Endothelial cell of umbilical vein (primary cell): ENCODE measurements around the gene MME. TPM values are rescaled to one million over a fixed set of nuclear protein-coding genes. Genes with fewer than 3 reads are reported as not detected.

ENCODE experiments used
- BruUV-seq: library from RNA; stranded (reverse); fragments of 400-500 nt; replicated peaks from 2 replicates; lab custom pipeline; 2021; lab: Mats Ljungman, UMichigan
- CTCF ChIA-PET: fragments of 300-600, 350-600 bp; sonication (Branson Sonifier 250); formaldehyde crosslinking; loops from one replicate; lab custom pipeline; 2021; ENCODE audit warnings: antibody characterized with exemption, inconsistent platforms; lab: Charles Lee
- POLR2A ChIA-PET: fragments of 300-600, 350-600 bp; sonication (Branson Sonifier 250); formaldehyde crosslinking; loops from one replicate; lab custom pipeline; 2021; ENCODE audit warnings: antibody characterized with exemption, inconsistent platforms; lab: Charles Lee
- DNase-seq: peaks from one replicate; pipeline ENCODE4 v3.0.0-alpha.2; 2011; ENCODE audit warnings: low read depth, low spot score
- FAIRE-seq: peaks from 2 replicates; lab custom pipeline; 2011; peaks lifted over from hg19 to GRCh38; lab: Jason Lieb, UNC
- H2AFZ ChIP-seq: 2 replicates; pipeline ENCODE4 v1.6.0; 2012; ENCODE audit warnings: low read depth, low read length, control low read depth, inconsistent platforms
- H3K27ac ChIP-seq: 2 replicates; pipeline ENCODE4 v1.5.1; 2011; ENCODE audit warnings: low read depth, mild to moderate bottlenecking, control low read depth, low read length, moderate library complexity; ENCODE audit not compliant: insufficient read depth
- H3K27me3 ChIP-seq, 2 experiments: 2 replicates each; pipeline versions ENCODE4 v1.6.0 to v1.6.1; 2011; ENCODE audit warnings: low read length in 2 of 2, mixed read lengths in 1 of 2; ENCODE audit not compliant: control insufficient read depth in 2 of 2, insufficient read depth in 2 of 2
- H3K36me3 ChIP-seq, 2 experiments: 2 replicates in 1 of 2; 3 replicates in 1 of 2; pipeline ENCODE4 v1.5.1; 2011; ENCODE audit warnings: low read length in 2 of 2, mild to moderate bottlenecking in 1 of 2, moderate library complexity in 1 of 2; ENCODE audit not compliant: control insufficient read depth in 2 of 2, insufficient read depth in 2 of 2; ENCODE audit errors: extremely low read depth in 1 of 2
- H3K4me1 ChIP-seq: 3 replicates; pipeline ENCODE4 v1.5.1; 2011; ENCODE audit warnings: mild to moderate bottlenecking, low read length; ENCODE audit not compliant: control insufficient read depth, insufficient read depth; ENCODE audit errors: extremely low read depth
- H3K4me2 ChIP-seq: 2 replicates; pipeline ENCODE4 v1.6.1; 2011; ENCODE audit warnings: low read length, control low read depth, mixed read lengths; ENCODE audit not compliant: insufficient read depth
- H3K4me3 ChIP-seq, 3 experiments: fragments of 200-600 bp in 1 of 3; sonication (generic), shearing (Covaris generic) in 1 of 3; replicated peaks in 1 of 3; 2 replicates each; pipeline ENCODE4 v1.5.1; 2011 to 2016; ENCODE audit warnings: control low read depth in 3 of 3, low read length in 3 of 3, mild to moderate bottlenecking in 2 of 3, inconsistent platforms in 1 of 3, low read depth in 1 of 3, moderate library complexity in 1 of 3; ENCODE audit not compliant: insufficient read depth in 1 of 3
- H3K79me2 ChIP-seq: 2 replicates; pipeline ENCODE4 v1.6.0; 2012; ENCODE audit warnings: low read length, inconsistent platforms; ENCODE audit not compliant: control insufficient read depth, insufficient read depth
- H3K9ac ChIP-seq: replicated peaks from 2 replicates; pipeline ENCODE3; 2011; ENCODE audit warnings: low read length, control low read depth; ENCODE audit not compliant: insufficient read depth; ENCODE audit errors: extremely low read depth
- H3K9me1 ChIP-seq: replicated peaks from 3 replicates; pipeline ENCODE4 v1.6.0; 2011; ENCODE audit warnings: mild to moderate bottlenecking, low read length; ENCODE audit not compliant: control insufficient read depth, insufficient read depth; ENCODE audit errors: extremely low read depth
- H3K9me3 ChIP-seq: replicated peaks from 2 replicates; pipeline ENCODE4 v1.5.1; 2012; ENCODE audit warnings: low read length, inconsistent platforms; ENCODE audit not compliant: control insufficient read depth, insufficient read depth
- H4K20me1 ChIP-seq: replicated peaks from 2 replicates; pipeline ENCODE3; 2011; ENCODE audit warnings: mild to moderate bottlenecking, low read length; ENCODE audit not compliant: control insufficient read depth, insufficient read depth; ENCODE audit errors: extremely low read depth
- CTCF ChIP-seq, 2 donors: IDR thresholded peaks; 1 replicate in 1 of 2; 2 replicates in 1 of 2; pipeline ENCODE4 v1.5.1; 2011; ENCODE audit warnings: low read length in 2 of 2, mild to moderate bottlenecking in 2 of 2, moderate library complexity in 2 of 2, control low read depth in 1 of 2, inconsistent platforms in 1 of 2, low read depth in 1 of 2; ENCODE audit not compliant: insufficient read depth in 1 of 2; ENCODE audit errors: extremely low read depth in 1 of 2
- EZH2 ChIP-seq: IDR thresholded peaks from 2 replicates; pipeline ENCODE4 v1.6.1; 2012; ENCODE audit warnings: borderline replicate concordance, low read depth, mild to moderate bottlenecking, moderate library complexity, low read length, inconsistent platforms; ENCODE audit not compliant: severe bottlenecking
- FOS ChIP-seq: IDR thresholded peaks from 2 replicates; pipeline ENCODE4 v1.6.1; 2011; ENCODE audit warnings: mild to moderate bottlenecking, low read length, moderate library complexity, borderline replicate concordance; ENCODE audit not compliant: insufficient read depth
- GATA2 ChIP-seq: IDR thresholded peaks from 2 replicates; pipeline ENCODE4 v1.7.0; 2011; ENCODE audit warnings: low read depth, mild to moderate bottlenecking, moderate library complexity, mixed read lengths, low read length; ENCODE audit not compliant: insufficient read length, insufficient read depth
- JUN ChIP-seq: IDR thresholded peaks from 2 replicates; pipeline ENCODE4 v1.6.1; 2011; ENCODE audit warnings: borderline replicate concordance, low read depth; ENCODE audit not compliant: insufficient read length, insufficient read depth
- MAX ChIP-seq: IDR thresholded peaks from 2 replicates; pipeline ENCODE4 v1.6.1; 2011; ENCODE audit not compliant: insufficient read depth, insufficient read length
- MYC ChIP-seq: IDR thresholded peaks from one replicate; pipeline ENCODE4 v1.6.1; 2011; ENCODE audit warnings: mild to moderate bottlenecking, low read depth, low read length
- POLR2A ChIP-seq: IDR thresholded peaks from 2 replicates; pipeline ENCODE4 v1.6.1; 2012; ENCODE audit warnings: low read depth, mild to moderate bottlenecking, control low read depth, low read length
- POLR2AphosphoS5 ChIP-seq: IDR thresholded peaks from 2 replicates; pipeline ENCODE4 v1.6.1; 2012; ENCODE audit warnings: low read depth, mild to moderate bottlenecking, control low read depth, low read length, moderate library complexity; ENCODE audit not compliant: insufficient read depth
- dilution Hi-C: fragments of 300-500 bp; cut with MboI; formaldehyde crosslinking; loops from one replicate; pipeline ENCODE4 v1.15.0; 2019; ENCODE audit warnings: low sequenced_read_pairs; ENCODE audit not compliant: extremely low pct_ligation_motif_present
- intact Hi-C: fragments of 100-400 bp; cut with micrococcal nuclease; formaldehyde crosslinking; loops from one replicate; pipeline ENCODE4 v1.10.0; 2022
- polyA plus RNA-seq, 4 experiments: library from polyadenylated mRNA; depleted of rRNA in 3 of 4; stranded (reverse) in 3 of 4; unstranded in 1 of 4; fragments of >200 nt; gene quantifications; 2 replicates each; pipeline versions ENCODE4 v1.2.1 to v1.2.3, GENCODE V29; 2011 to 2012; ENCODE audit warnings: missing spikeins in 1 of 4
- total RNA-seq: library from RNA; stranded (reverse); gene quantifications from 2 replicates; pipeline ENCODE4 v1.2.3, GENCODE V29; 2021

Gene MME
- total and polyA plus RNA-seq, 2 donors (not counting 3 experiments of a cell fraction or from before 2014, with no cell fraction given), result 6.0 to 10.5 TPM

DNA sequence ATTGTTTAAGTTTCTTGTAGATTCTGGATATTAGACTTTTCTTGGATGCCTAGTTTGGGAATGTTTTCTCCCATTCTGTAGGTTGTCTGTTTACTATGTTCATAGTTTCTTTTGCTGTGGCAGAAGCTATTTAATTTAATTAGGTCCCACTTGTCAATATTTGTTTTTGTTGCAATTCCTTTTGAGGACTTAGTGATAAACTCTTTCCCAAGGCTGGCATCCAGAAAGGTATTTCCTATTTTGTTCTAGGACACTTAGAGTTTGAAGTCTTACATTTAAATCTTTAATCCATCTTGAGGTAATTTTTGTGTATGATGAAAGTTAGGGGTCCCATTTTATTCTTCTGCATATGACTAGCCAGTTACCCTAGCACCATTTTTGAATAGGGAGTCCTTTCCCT lies 54.9 kb downstream of the MME start:
- no peak overlapping the region for H3K4me2 ChIP-seq
- no peaks in the 10 kb centered on the region for H3K9me3 ChIP-seq
- dilution Hi-C loops (no loop called here), intact Hi-C loops (no loop called here)
- no peak overlapping the region for H2AFZ ChIP-seq
- no peak overlapping the region for H3K27ac ChIP-seq
- H3K9me1 ChIP-seq, result no peaks in the 10 kb centered on the region
- no peaks in the 10 kb centered on the region for H4K20me1 ChIP-seq
- no peak overlapping the region for H3K4me3 ChIP-seq
- DNase-seq (no peak), FAIRE-seq (no peak)
- ChIA-PET POLR2A (no interaction called here), CTCF (no interaction called here)
- no peaks in the 10 kb centered on the region for H3K27me3 ChIP-seq
- H3K36me3 ChIP-seq, result no peaks in the 10 kb centered on the region
- TF ChIP-seq MYC (no peak), POLR2AphosphoS5 (no peak), GATA2 (no peak), EZH2 (no peak), CTCF (IDR thresholded peaks at IDR 0.05; ENCODE audit: extremely low read depth in 1 of 2, insufficient read depth in 1 of 2, low read depth in 1 of 2, low read length in 2 of 2) (no peak), MAX (no peak), POLR2A (no peak), FOS (no peak), JUN (no peak)
- H3K4me1 ChIP-seq, result no peaks in the 10 kb centered on the region
- H3K9ac ChIP-seq, result no peak overlapping the region
- no peaks in the 10 kb centered on the region for H3K79me2 ChIP-seq
- BruUV-seq, result no TSS peak
